Neural progenitor cell (in vitro differentiated cells): Measurements from ENCODE around the gene MYEOV. TPM values are rescaled to one million over a fixed set of nuclear protein-coding genes. Genes with fewer than 3 reads are reported as not detected.

Experiments used
- DNase-seq: peaks from one replicate; pipeline ENCODE4 v3.0.0-alpha.2; 2016; ENCODE audit warnings: low spot score
- H2AFZ ChIP-seq: fragments of 200-600 bp; sonication (generic); replicated peaks from 2 replicates; pipeline ENCODE4 v1.6.1; 2016; ENCODE audit warnings: antibody characterized with exemption
- H3F3A ChIP-seq: fragments of 200-600 bp; sonication (generic); 2 replicates; pipeline ENCODE4 v1.6.1; 2016; ENCODE audit warnings: antibody characterized with exemption, low read depth
- H3K27ac ChIP-seq: fragments of 200-600 bp; sonication (generic); 2 replicates; pipeline ENCODE4 v1.5.1; 2016; ENCODE audit warnings: mild to moderate bottlenecking
- H3K27me3 ChIP-seq: fragments of 200-600 bp; sonication (generic); 2 replicates; pipeline ENCODE4 v1.6.1; 2016; ENCODE audit warnings: mild to moderate bottlenecking, moderate library complexity
- H3K36me3 ChIP-seq: fragments of 200-600 bp; sonication (generic); 2 replicates; pipeline ENCODE4 v1.5.1; 2016
- H3K4me1 ChIP-seq: fragments of 200-600 bp; sonication (generic); 2 replicates; pipeline ENCODE4 v1.6.1; 2016; ENCODE audit warnings: mixed run types
- H3K4me2 ChIP-seq: fragments of 200-600 bp; sonication (generic); 2 replicates; pipeline ENCODE4 v1.6.1; 2016
- H3K4me3 ChIP-seq: fragments of 200-600 bp; sonication (generic); 2 replicates; pipeline ENCODE4 v1.5.1; 2016
- H3K79me2 ChIP-seq: fragments of 200-600 bp; sonication (generic); 2 replicates; pipeline ENCODE4 v1.6.1; 2016; ENCODE audit warnings: low read depth
- H3K9ac ChIP-seq: fragments of 200-600 bp; sonication (generic); 2 replicates; pipeline ENCODE4 v1.6.1; 2016
- H3K9me3 ChIP-seq: fragments of 200-600 bp; sonication (generic); 2 replicates; pipeline ENCODE4 v1.5.1; 2016; ENCODE audit warnings: low read depth
- H4K20me1 ChIP-seq: fragments of 200-600 bp; sonication (generic); 2 replicates; pipeline ENCODE4 v1.6.1; 2016; ENCODE audit warnings: low read depth
- H3K27ac Mint-ChIP-seq: 3 replicates; pipeline ENCODE4 v1.8.0; 2021; ENCODE audit warnings: mixed read lengths
- H3K27me3 Mint-ChIP-seq: 2 replicates; pipeline ENCODE4 v1.8.0; 2022; ENCODE audit warnings: low read depth, mild to moderate bottlenecking, inconsistent platforms, moderate library complexity, mixed read lengths; ENCODE audit not compliant: insufficient read depth
- H3K36me3 Mint-ChIP-seq: 3 replicates; pipeline ENCODE4 v1.8.0; 2021; ENCODE audit warnings: mixed read lengths
- H3K4me1 Mint-ChIP-seq: 3 replicates; pipeline ENCODE4 v1.8.0; 2021; ENCODE audit warnings: mixed read lengths
- H3K4me3 Mint-ChIP-seq: 3 replicates; pipeline ENCODE4 v1.8.0; 2021; ENCODE audit warnings: mild to moderate bottlenecking, moderate library complexity, mixed read lengths
- H3K9me3 Mint-ChIP-seq: 3 replicates; pipeline ENCODE4 v1.8.0; 2020; ENCODE audit warnings: mixed read lengths
- CTCF ChIP-seq: fragments of 200-600 bp; sonication (generic); IDR thresholded peaks from 2 replicates; pipeline ENCODE4 v1.5.1; 2017; ENCODE audit warnings: antibody characterized with exemption, mild to moderate bottlenecking
- EZH2 ChIP-seq: fragments of 200-600 bp; sonication (generic); IDR thresholded peaks from 2 replicates; pipeline ENCODE4 v1.6.1; 2017; ENCODE audit warnings: antibody characterized with exemption, mild to moderate bottlenecking, moderate library complexity
- EZH2phosphoT487 ChIP-seq: fragments of 200-600 bp; sonication (generic); IDR thresholded peaks from 2 replicates; pipeline ENCODE4 v1.6.1; 2017; ENCODE audit warnings: antibody characterized with exemption
- total RNA-seq: library from RNA; depleted of rRNA; stranded (reverse); fragments of >200 nt; gene quantifications from 2 replicates; pipeline ENCODE4 v1.2.3, GENCODE V29; 2015; ENCODE audit warnings: low replicate concordance

The MYEOV gene
- total RNA-seq, 1 donor from 2014 or later, result not detected

- H2AFZ ChIP-seq, result no peak overlapping the region
- H3K27me3 ChIP-seq, result no peaks in the 10 kb centered on the region
- Mint-ChIP-seq H3K27ac (no peak overlapping the region), H3K36me3 (no peaks in the 10 kb centered on the region), H3K9me3 (peaks cover 10% of the 10 kb centered on the region), H3K4me3 (no peak overlapping the region), H3K4me1 (peaks cover 13% of the 10 kb centered on the region), H3K27me3 (peaks cover 5% of the 10 kb centered on the region)
- H3K4me1 ChIP-seq, result no peaks in the 10 kb centered on the region
- H3K9me3 ChIP-seq, result no peaks in the 10 kb centered on the region
- H3K27ac ChIP-seq, result no peak overlapping the region
- H3K9ac ChIP-seq, result no peak overlapping the region
- H3F3A ChIP-seq, result no peaks in the 10 kb centered on the region
- DNase-seq, result no peak
- no peaks in the 10 kb centered on the region for H3K79me2 ChIP-seq
- no peak overlapping the region for H3K4me3 ChIP-seq
- TF ChIP-seq CTCF (no peak), EZH2 (no peak), EZH2phosphoT487 (no peak)
- H4K20me1 ChIP-seq, result no peaks in the 10 kb centered on the region
- no peaks in the 10 kb centered on the region for H3K36me3 ChIP-seq
- H3K4me2 ChIP-seq, result no peak overlapping the region
These were observed 41.9 kb downstream of the MYEOV start for GRCh38 chr11:69335781-69336405.

- no peak for DNase-seq
- H2AFZ ChIP-seq, result no peak overlapping the region
- no peak for TF ChIP-seq EZH2phosphoT487
- H3K36me3 ChIP-seq, result no peaks in the 10 kb centered on the region
- H3K27me3 ChIP-seq, result no peaks in the 10 kb centered on the region
- H3K9ac ChIP-seq, result no peak overlapping the region
- peaks cover 14% of the 10 kb centered on the region for H3K4me1 Mint-ChIP-seq
- no peak overlapping the region for H3K4me3 ChIP-seq
- H4K20me1 ChIP-seq, result no peaks in the 10 kb centered on the region
- H3K4me1 ChIP-seq, result no peaks in the 10 kb centered on the region
- H3K79me2 ChIP-seq, result no peaks in the 10 kb centered on the region
- H3K4me3 Mint-ChIP-seq, result no peak overlapping the region
- no peaks in the 10 kb centered on the region for H3F3A ChIP-seq
- H3K9me3 ChIP-seq, result no peaks in the 10 kb centered on the region
- no peaks in the 10 kb centered on the region for H3K36me3 Mint-ChIP-seq
- H3K27me3 Mint-ChIP-seq, result peaks cover 9% of the 10 kb centered on the region
- H3K4me2 ChIP-seq, result no peak overlapping the region
- no peak overlapping the region for H3K27ac ChIP-seq
- peak overlapping the region; percentile 81 for H3K27ac Mint-ChIP-seq
- H3K9me3 Mint-ChIP-seq, result peaks cover 10% of the 10 kb centered on the region
These were observed 43.3 kb downstream of the MYEOV start for GRCh38 chr11:69337211-69337721.

GRCh38 chr11:69339041-69339733 lies 45.2 kb downstream of the MYEOV start:
- Histone ChIP-seq H3K9me3 (no peaks in the 10 kb centered on the region), H3K4me2 (no peak overlapping the region), H3K27ac (no peak overlapping the region), H2AFZ (no peak overlapping the region), H3K36me3 (no peaks in the 10 kb centered on the region), H4K20me1 (no peaks in the 10 kb centered on the region), H3K27me3 (no peaks in the 10 kb centered on the region), H3K79me2 (no peaks in the 10 kb centered on the region), H3K9ac (no peak overlapping the region), H3K4me1 (no peaks in the 10 kb centered on the region), H3K4me3 (no peak overlapping the region), H3F3A (no peaks in the 10 kb centered on the region)
- Mint-ChIP-seq H3K36me3 (no peaks in the 10 kb centered on the region), H3K27me3 (peaks cover 9% of the 10 kb centered on the region), H3K27ac (no peak overlapping the region), H3K4me1 (peaks cover 18% of the 10 kb centered on the region), H3K4me3 (no peak overlapping the region), H3K9me3 (peaks cover 10% of the 10 kb centered on the region)
- TF ChIP-seq EZH2phosphoT487 (no peak), EZH2 (no peak), CTCF (no peak)
- DNase-seq, result no peak
